ENCODE measurements around the gene AKT2. TPM values are rescaled to one million over a fixed set of nuclear protein-coding genes. Genes with fewer than 3 reads are reported as not detected.

AKT2 gene
- total RNA-seq, 2 donors from 2014 or later: 190 to 208 TPM

DNA sequence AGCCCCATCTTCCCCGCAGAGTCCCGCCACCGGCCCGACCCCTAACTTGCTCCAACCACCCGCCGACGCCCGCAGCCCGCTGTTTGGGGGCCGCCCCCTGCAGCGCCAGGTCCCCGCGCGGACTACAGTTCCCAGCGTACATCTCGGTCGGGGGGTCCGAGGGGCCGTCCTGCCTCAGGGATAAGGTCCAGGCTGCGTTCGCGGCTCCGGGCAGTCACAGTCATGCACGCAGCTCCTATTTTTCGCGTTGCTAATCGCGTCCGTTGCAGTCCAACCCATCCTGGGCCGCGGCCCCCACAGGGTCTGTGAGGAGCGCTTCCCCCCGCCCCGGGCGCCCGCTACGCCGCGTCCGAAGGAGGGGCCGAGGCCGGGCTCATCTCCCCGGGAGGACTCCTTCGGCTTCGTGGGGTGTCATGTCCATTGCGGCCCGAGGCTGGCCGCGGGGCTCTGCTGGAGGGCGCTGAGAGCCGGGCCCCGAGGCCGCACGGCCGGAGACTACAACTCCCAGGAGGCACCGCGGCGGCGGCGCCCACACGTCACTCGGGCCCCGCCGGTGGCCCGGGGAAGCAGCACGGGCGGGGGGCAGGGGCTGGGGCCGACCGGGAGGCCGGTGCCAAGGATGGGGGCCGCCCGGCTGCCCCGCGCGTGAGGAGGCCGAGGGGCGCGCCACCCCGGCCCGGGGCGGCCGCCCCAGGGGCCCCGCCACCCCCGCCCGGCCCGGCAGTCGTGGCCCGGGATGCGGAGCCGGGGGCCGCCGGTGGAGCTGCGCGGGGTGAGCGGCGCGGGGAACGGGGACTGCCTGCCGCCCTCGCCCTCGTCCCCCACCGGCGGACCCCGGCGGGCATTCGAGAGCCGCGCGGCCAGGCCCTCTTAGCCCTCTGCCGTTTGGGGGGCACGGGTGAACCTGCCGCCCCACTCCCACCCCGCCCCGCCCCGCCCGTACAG lies 94.0 kb downstream of the AKT2 start, which contains the start of gene MAP3K10:
Gene MAP3K10 (plus strand): TSS at position 536 of the 945 bp plus-strand sequence. CDS start 606 bp downstream, outside the sequence.
- Mint-ChIP-seq H3K4me3 (peak within 1 kb of the TSS; percentile 75), H3K9me3 (no peaks in the 10 kb centered on the region), H3K36me3 (ENCODE audit: low read depth) (no peaks in the 10 kb centered on the region), H3K4me1 (no peaks in the 10 kb centered on the region), H3K27ac (peak within 1 kb of the TSS; percentile 30), H3K27me3 (ENCODE audit: insufficient read depth) (peaks cover 4% of the 10 kb centered on the region)
- Histone ChIP-seq H3K36me3 (ENCODE audit: control insufficient read depth, insufficient read depth, low read length) (no peaks in the 10 kb centered on the region), H3K4me1 (ENCODE audit: control insufficient read depth, insufficient read depth, low read length) (no peaks in the 10 kb centered on the region), H3K27ac (ENCODE audit: low read depth, low read length) (no peak within 1 kb of the TSS), H3K4me3 (ENCODE audit: low read length) (peak within 1 kb of the TSS; percentile 87), H3K9ac (ENCODE audit: extremely low read depth, low read length, poor library complexity, severe bottlenecking) (peak within 1 kb of the TSS; percentile 51), H3K9me3 (ENCODE audit: control insufficient read depth, low read length) (no peaks in the 10 kb centered on the region), H3K27me3 (ENCODE audit: control insufficient read depth, insufficient read depth, low read length, poor library complexity, severe bottlenecking) (peaks cover 4% of the 10 kb centered on the region)
- DNase-seq: peak; percentile 83
- WGBS, 2 experiments (ENCODE audit: insufficient coverage in 1 of 2, insufficient read length in 1 of 2): 0% methylated on average over 22 to 111 of the region's 116 CpGs
- TF ChIP-seq, protein P1, sequence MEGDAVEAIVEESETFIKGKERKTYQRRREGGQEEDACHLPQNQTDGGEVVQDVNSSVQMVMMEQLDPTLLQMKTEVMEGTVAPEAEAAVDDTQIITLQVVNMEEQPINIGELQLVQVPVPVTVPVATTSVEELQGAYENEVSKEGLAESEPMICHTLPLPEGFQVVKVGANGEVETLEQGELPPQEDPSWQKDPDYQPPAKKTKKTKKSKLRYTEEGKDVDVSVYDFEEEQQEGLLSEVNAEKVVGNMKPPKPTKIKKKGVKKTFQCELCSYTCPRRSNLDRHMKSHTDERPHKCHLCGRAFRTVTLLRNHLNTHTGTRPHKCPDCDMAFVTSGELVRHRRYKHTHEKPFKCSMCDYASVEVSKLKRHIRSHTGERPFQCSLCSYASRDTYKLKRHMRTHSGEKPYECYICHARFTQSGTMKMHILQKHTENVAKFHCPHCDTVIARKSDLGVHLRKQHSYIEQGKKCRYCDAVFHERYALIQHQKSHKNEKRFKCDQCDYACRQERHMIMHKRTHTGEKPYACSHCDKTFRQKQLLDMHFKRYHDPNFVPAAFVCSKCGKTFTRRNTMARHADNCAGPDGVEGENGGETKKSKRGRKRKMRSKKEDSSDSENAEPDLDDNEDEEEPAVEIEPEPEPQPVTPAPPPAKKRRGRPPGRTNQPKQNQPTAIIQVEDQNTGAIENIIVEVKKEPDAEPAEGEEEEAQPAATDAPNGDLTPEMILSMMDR (conservative IDR thresholded peaks at IDR 0.05): no peak

GRCh38 chr19:40184273-40184672 lies 100.9 kb downstream of the AKT2 start:
- no peak overlapping the region for H3K27ac ChIP-seq (ENCODE audit: low read depth, low read length)
- WGBS, 2 experiments (ENCODE audit: insufficient coverage in 1 of 2, insufficient read length in 1 of 2): 88 to 100% methylated on average over 1 of the region's 1 CpG
- H3K36me3 Mint-ChIP-seq (ENCODE audit: low read depth): no peaks in the 10 kb centered on the region
- TF ChIP-seq, protein P1 (conservative IDR thresholded peaks at IDR 0.05): no peak
- no peak for DNase-seq
- H3K27me3 Mint-ChIP-seq (ENCODE audit: insufficient read depth): no peaks in the 10 kb centered on the region
- no peaks in the 10 kb centered on the region for H3K9me3 ChIP-seq (ENCODE audit: control insufficient read depth, low read length)
- no peaks in the 10 kb centered on the region for H3K27me3 ChIP-seq (ENCODE audit: control insufficient read depth, insufficient read depth, low read length, poor library complexity, severe bottlenecking)
- no peak overlapping the region for H3K27ac Mint-ChIP-seq
- no peaks in the 10 kb centered on the region for H3K4me1 ChIP-seq (ENCODE audit: control insufficient read depth, insufficient read depth, low read length)
- H3K9ac ChIP-seq (ENCODE audit: extremely low read depth, low read length, poor library complexity, severe bottlenecking): no peak overlapping the region
- H3K9me3 Mint-ChIP-seq: no peaks in the 10 kb centered on the region
- H3K4me1 Mint-ChIP-seq: no peaks in the 10 kb centered on the region
- H3K4me3 Mint-ChIP-seq: no peak overlapping the region
- no peaks in the 10 kb centered on the region for H3K36me3 ChIP-seq (ENCODE audit: control insufficient read depth, insufficient read depth, low read length)
- H3K4me3 ChIP-seq (ENCODE audit: low read length): no peak overlapping the region

Small RNA genes lying within 50 kb of the gene (microRNA-seq; reads per million reads assigned to microRNA genes)
- 7.0 reads per million, percentile 41 among the genes with 10 or more reads in this experiment for gene MIR641 (ENCODE audit: borderline microRNAs expressed)

Other genes with a start within 250 kb of the AKT2 start
- 10 to 100 TPM; 24.7 to 30.5 TPM for gene ZNF780B, start 229.1 kb downstream of the AKT2 start, total RNA-seq
- 10 to 100 TPM; 20.5 to 21.2 TPM for gene ZNF780A, start 194.4 kb downstream of the AKT2 start, total RNA-seq
- 10 to 100 TPM; 35.2 to 39.3 TPM for gene MAP3K10, start 93.9 kb downstream of the AKT2 start, total RNA-seq
- gene TTC9B, start 67.0 kb downstream of the AKT2 start, total RNA-seq: not detected
- 1 to 10 TPM in 1 of 2 donors, under 1 TPM in 1; 0.73 to 1.4 TPM for gene CCNP, start 58.7 kb downstream of the AKT2 start, total RNA-seq
- gene C19orf47, start 63.1 kb upstream of the AKT2 start, total RNA-seq: 10 to 100 TPM; 15.6 to 18.1 TPM
- gene PLD3, start 63.4 kb upstream of the AKT2 start, total RNA-seq: 100 to 1,000 TPM; 177 to 240 TPM
- gene HIPK4, start 104.8 kb upstream of the AKT2 start, total RNA-seq: under 1 TPM in 1 of 2 donors, not detected in 1; 0.31 TPM
- gene PRX, start 128.0 kb upstream of the AKT2 start, total RNA-seq: 1 to 10 TPM; 3.3 to 6.4 TPM
- gene SERTAD1, start 140.6 kb upstream of the AKT2 start, total RNA-seq: 1 to 10 TPM; 4.0 to 4.5 TPM
- gene SERTAD3, start 159.0 kb upstream of the AKT2 start, total RNA-seq: 10 to 100 TPM; 47.7 to 62.6 TPM
- 10 to 100 TPM; 24.7 to 41.0 TPM for gene BLVRB, start 180.4 kb upstream of the AKT2 start, total RNA-seq
- 1 to 10 TPM in 1 of 2 donors, under 1 TPM in 1; 0.79 to 2.0 TPM for gene SPTBN4, start 181.7 kb upstream of the AKT2 start, total RNA-seq